Esophagus muscularis mucosa (tissue), 4 donors: ENCODE results near the gene SORCS2. TPM values are rescaled to one million over a fixed set of nuclear protein-coding genes. Genes with fewer than 3 reads are reported as not detected.
A peak's percentile ranks its signal among the peaks of the same experiment; 100 is the strongest.

Experiments
- DNase-seq: peaks from one replicate; pipeline ENCODE4 v3.0.0-alpha.2; 2017; ENCODE audit errors: extremely low spot score
- H3K27ac ChIP-seq, 4 donors: fragments of 200-600 bp; sonication (generic); replicated peaks in 1 of 4; 1 replicate in 3 of 4; 2 replicates in 1 of 4; pipeline ENCODE4 v1.5.1; 2016 to 2019; ENCODE audit warnings: mild to moderate bottlenecking in 1 of 4
- H3K27me3 ChIP-seq, 4 donors: fragments of 200-600 bp; sonication (generic); one replicate each; pipeline versions ENCODE4 v1.5.1 to v1.6.0; 2016 to 2019
- H3K36me3 ChIP-seq, 4 donors: fragments of 200-600 bp; sonication (generic); one replicate each; pipeline ENCODE4 v1.5.1; 2016 to 2019
- H3K4me1 ChIP-seq, 4 donors: fragments of 200-600 bp; sonication (generic); one replicate each; pipeline ENCODE4 v1.5.1; 2016 to 2019
- H3K4me3 ChIP-seq, 4 donors: fragments of 200-600 bp; sonication (generic); 1 replicate in 2 of 4; 2 replicates in 2 of 4; pipeline ENCODE4 v1.5.1; 2016 to 2019; ENCODE audit warnings: mild to moderate bottlenecking in 4 of 4, moderate library complexity in 1 of 4
- H3K9me3 ChIP-seq, 4 donors: fragments of 200-600 bp; sonication (generic); 1 replicate in 3 of 4; 2 replicates in 1 of 4; pipeline ENCODE4 v1.5.1; 2016 to 2019
- EP300 ChIP-seq: sonication (generic); formaldehyde crosslinking; IDR thresholded peaks from one replicate; pipeline ENCODE4 v1.6.1; 2017; ENCODE audit warnings: antibody characterized with exemption
- POLR2A ChIP-seq: fragments of 450-650 bp; IDR thresholded peaks from one replicate; pipeline ENCODE4 v1.6.1; 2017; ENCODE audit warnings: antibody characterized with exemption, moderate library complexity, mild to moderate bottlenecking, low read depth
- POLR2AphosphoS5 ChIP-seq, 2 donors: sonication (generic); formaldehyde crosslinking; IDR thresholded peaks; one replicate each; pipeline ENCODE4 v1.6.1; 2017; ENCODE audit warnings: antibody characterized with exemption in 2 of 2
- WGBS: methylation state at CpG from one replicate; pipeline ENCODE4 v1.1.5; 2018; 5-methylcytosine and 5-hydroxymethylcytosine counted together
- intact Hi-C: fragments of 100-400 bp; cut with DNase I; formaldehyde crosslinking; loops from one replicate; pipeline ENCODE4 v1.15.1; 2023
- total RNA-seq, 4 donors: library from RNA; depleted of rRNA; stranded (reverse); fragments of >200 nt; gene quantifications; one replicate each; pipeline versions ENCODE4 v1.1.0 to v1.2.1, GENCODE V29; 2016
- TF ChIP-seq, protein P1 (sequence below), 3 experiments: fragments of 200-600 bp in 2 of 3; fragments of 450-650 bp in 1 of 3; sonication (generic) in 2 of 3; IDR thresholded peaks; one replicate each; pipeline ENCODE4 v1.5.1; 2017 to 2019; ENCODE audit warnings: antibody characterized with exemption in 3 of 3, mild to moderate bottlenecking in 2 of 3, moderate library complexity in 1 of 3

Gene SORCS2
- total RNA-seq, 4 donors from 2014 or later = 3.3 to 10.1 (median 4.3) TPM

DNA sequence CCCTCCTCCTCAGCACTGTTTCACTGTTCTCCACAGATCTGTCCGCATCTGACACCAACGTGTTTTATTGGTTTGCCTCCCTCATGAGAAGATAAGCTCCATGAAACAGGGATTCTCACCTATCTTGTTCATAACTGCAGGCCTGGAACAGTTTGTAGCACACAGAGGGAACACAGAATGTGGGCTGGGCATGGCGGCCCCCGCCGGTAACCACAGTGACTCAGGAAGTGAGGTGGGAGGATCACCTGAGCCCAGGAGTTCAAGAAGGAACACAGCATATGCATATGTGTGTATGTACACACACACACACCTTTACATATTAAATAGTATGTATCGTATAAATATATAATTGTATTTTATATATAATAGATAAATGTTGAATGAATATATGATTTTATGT, 578.7 kb downstream of the SORCS2 start:
- Histone ChIP-seq H3K4me1 (peaks cover 16 to 74% (median 57%) of the 10 kb centered on the region in 4 donors), H3K36me3 (peaks cover 6 to 91% (median 70%) of the 10 kb centered on the region in 4 donors), H3K27ac (no peak overlapping the region), H3K4me3 (no peak overlapping the region), H3K27me3 (no peaks in the 10 kb centered on the region), H3K9me3 (no peaks in the 10 kb centered on the region)
- WGBS = 71% methylated on average over 6 of the region's 6 CpGs
- no peak for DNase-seq
- no peak for TF ChIP-seq POLR2AphosphoS5 (IDR thresholded peaks at IDR 0.05)
- TF ChIP-seq POLR2A = no peak
- intact Hi-C loops = loop anchor here (2.0 kb wide), 1 partner anchor 32 kb away; no protein-coding TSS in a partner anchor

DNA sequence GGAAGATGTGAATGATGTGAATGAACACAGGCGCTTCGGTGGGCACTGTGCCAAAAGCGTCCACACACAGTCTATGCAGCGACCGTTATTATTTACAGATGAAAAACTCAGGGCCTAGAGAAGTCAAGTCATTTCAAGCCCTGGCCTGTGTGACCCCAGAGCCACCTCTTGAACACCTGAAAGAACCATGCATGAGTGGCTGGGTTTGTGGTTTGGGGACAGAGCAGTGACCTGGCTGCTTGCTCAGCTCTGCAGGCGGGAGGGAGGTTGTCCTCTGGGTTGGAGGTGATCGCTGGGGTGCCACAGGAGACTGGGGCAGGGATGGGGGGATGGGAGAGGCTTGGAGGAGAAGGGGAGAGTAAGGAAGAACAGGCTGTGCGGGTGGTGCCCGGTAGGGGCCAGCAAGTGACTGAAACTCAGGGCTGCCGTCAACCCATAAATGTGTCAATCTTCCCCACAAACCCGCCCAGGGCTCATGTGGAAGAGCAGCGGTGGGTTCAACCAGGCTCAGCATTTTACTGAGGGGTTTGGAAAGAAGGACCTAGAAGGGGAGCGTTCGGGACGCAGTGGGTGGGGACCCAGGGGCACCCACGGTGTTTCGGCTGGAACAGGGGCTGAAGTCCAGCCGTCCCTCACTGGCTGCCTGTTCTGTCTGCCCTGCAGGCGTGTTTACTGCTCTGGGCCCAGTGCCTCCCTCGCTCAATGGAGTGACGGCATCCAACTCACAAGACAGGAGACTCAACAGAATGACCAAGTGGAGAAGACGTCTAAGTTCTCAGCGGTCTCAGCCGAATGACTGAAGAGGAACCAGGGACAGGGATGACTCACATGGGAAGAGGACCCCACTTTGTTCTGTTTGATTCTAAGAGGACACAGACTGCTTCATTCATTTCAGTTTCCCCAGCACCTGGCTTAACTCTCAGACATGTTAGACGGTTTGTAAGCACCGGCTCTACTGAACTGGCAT, 579.5 kb downstream of the SORCS2 start:
- peaks cover 16 to 66% (median 50%) of the 10 kb centered on the region in 4 donors for H3K4me1 ChIP-seq
- H3K9me3 ChIP-seq = no peaks in the 10 kb centered on the region
- H3K4me3 ChIP-seq = no peak overlapping the region
- no peak for DNase-seq
- intact Hi-C loops = loop anchor here (2.0 kb wide), 1 partner anchor 31 kb away; no protein-coding TSS in a partner anchor
- peak in 1 of 2 donors; percentile 6 for TF ChIP-seq POLR2AphosphoS5 (IDR thresholded peaks at IDR 0.05)
- TF ChIP-seq, protein P1, sequence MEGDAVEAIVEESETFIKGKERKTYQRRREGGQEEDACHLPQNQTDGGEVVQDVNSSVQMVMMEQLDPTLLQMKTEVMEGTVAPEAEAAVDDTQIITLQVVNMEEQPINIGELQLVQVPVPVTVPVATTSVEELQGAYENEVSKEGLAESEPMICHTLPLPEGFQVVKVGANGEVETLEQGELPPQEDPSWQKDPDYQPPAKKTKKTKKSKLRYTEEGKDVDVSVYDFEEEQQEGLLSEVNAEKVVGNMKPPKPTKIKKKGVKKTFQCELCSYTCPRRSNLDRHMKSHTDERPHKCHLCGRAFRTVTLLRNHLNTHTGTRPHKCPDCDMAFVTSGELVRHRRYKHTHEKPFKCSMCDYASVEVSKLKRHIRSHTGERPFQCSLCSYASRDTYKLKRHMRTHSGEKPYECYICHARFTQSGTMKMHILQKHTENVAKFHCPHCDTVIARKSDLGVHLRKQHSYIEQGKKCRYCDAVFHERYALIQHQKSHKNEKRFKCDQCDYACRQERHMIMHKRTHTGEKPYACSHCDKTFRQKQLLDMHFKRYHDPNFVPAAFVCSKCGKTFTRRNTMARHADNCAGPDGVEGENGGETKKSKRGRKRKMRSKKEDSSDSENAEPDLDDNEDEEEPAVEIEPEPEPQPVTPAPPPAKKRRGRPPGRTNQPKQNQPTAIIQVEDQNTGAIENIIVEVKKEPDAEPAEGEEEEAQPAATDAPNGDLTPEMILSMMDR (IDR thresholded peaks at IDR 0.05) = no peak
- TF ChIP-seq EP300 = no peak
- 68% methylated on average over 25 of the region's 26 CpGs for WGBS
- H3K36me3 ChIP-seq = peaks cover 11 to 96% (median 68%) of the 10 kb centered on the region in 4 donors
- no peaks in the 10 kb centered on the region for H3K27me3 ChIP-seq
- peak overlapping the region; percentile 58 to 78 (median 60) for H3K27ac ChIP-seq

DNA sequence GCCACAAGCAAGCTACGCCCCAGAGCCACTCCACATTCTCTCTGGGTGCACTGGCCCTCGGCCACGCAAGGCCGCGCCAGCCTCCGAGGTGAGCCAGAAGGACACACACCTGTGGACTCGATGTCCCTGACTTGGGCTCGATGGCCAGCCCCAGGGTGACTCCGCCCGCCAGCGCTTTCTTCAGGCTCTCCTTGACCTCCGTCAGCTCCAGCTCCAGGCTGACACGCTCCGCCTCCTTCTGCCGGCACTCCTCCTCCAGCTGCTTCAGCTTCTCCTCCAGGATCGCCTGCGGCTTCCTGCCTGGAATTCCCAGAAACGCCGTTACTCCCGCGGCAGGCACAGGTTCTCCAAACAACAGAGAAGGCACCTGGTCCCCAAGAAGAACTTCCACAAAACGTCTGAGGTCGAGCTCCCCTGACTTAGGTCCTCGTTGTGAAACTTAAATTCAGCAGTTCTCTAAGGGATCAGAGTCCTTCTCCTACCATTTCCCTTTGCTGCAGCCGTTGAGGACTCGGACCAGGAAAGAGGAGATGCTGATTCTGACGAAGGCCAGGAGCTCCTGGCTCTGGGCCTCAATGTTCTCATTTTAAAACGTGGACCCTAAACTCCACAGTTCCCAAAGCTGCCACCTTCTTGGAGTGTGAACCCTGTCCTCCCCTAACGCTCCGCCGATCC, 580.5 kb downstream of the SORCS2 start:
- H3K27ac ChIP-seq = peak overlapping the region; percentile 58 to 78 (median 60)
- no peaks in the 10 kb centered on the region for H3K27me3 ChIP-seq
- H3K4me3 ChIP-seq = peak overlapping the region in 3 of 4 donors; percentile 13 to 21 (median 20)
- peaks cover 16 to 60% (median 43%) of the 10 kb centered on the region in 4 donors for H3K4me1 ChIP-seq
- TF ChIP-seq POLR2A = no peak
- TF ChIP-seq EP300 = no peak
- TF ChIP-seq, protein P1 (IDR thresholded peaks at IDR 0.05) = no peak
- no peak for TF ChIP-seq POLR2AphosphoS5 (IDR thresholded peaks at IDR 0.05)
- H3K9me3 ChIP-seq = no peaks in the 10 kb centered on the region
- intact Hi-C loops = no loop called here
- DNase-seq = no peak
- 61% methylated on average over 31 of the region's 31 CpGs for WGBS
- H3K36me3 ChIP-seq = peaks cover 19 to 96% (median 70%) of the 10 kb centered on the region in 4 donors

DNA sequence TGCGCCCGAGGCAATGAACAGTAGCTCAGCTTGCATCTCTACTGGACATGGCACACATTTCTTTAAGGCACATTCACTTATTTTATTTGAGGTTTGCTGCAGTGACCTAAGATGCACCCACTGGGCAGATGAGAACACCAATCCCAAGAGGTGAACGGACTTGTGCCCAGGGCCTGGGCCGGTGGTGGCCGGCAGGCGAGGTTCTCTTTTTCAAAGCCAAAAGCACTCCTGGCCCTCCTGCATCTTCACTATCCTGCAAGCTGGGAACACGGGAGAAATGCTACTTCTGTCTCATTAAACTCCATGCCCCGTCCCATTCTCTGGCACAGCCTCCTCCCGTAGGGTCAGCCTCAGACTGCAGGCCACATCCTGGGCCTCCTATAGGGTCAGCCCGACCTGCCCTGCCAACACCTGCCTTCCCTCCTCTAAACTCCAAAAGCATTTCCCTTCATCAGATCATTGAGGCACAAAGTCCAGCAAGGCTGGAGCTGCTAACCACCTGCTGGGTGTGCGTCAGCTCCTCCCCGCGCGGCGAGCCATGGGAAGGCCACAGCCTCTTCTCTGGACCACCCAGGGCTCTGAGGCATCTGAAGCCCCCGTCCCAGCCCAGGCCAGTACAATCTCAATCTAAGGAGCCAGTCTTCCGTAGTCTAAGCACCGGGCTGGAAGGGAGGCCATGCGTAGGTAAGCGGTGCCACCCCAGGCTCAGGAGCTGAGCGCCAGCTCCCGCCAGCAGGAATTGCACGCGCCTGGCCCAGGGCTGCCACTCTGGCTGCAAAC, 581.3 kb downstream of the SORCS2 start:
- peak overlapping the region; percentile 58 to 78 (median 60) for H3K27ac ChIP-seq
- no peaks in the 10 kb centered on the region for H3K27me3 ChIP-seq
- no peak for DNase-seq
- intact Hi-C loops = no loop called here
- peaks cover 16 to 60% (median 45%) of the 10 kb centered on the region in 4 donors for H3K4me1 ChIP-seq
- WGBS = 88% methylated on average over 24 of the region's 24 CpGs
- peaks cover 27 to 96% (median 68%) of the 10 kb centered on the region in 4 donors for H3K36me3 ChIP-seq
- H3K9me3 ChIP-seq = no peaks in the 10 kb centered on the region
- no peak for TF ChIP-seq EP300
- no peak for TF ChIP-seq POLR2A
- no peak for TF ChIP-seq POLR2AphosphoS5 (IDR thresholded peaks at IDR 0.05)
- TF ChIP-seq, protein P1 (IDR thresholded peaks at IDR 0.05) = no peak
- H3K4me3 ChIP-seq = no peak overlapping the region
